ENCODE results near the gene STYK1.
"Not testable (repeated sequence)": the region's sequence is repeated elsewhere in the genome, so short reads cannot be mapped to it uniquely, and the experiment has no call there.

The STYK1 gene

DNA sequence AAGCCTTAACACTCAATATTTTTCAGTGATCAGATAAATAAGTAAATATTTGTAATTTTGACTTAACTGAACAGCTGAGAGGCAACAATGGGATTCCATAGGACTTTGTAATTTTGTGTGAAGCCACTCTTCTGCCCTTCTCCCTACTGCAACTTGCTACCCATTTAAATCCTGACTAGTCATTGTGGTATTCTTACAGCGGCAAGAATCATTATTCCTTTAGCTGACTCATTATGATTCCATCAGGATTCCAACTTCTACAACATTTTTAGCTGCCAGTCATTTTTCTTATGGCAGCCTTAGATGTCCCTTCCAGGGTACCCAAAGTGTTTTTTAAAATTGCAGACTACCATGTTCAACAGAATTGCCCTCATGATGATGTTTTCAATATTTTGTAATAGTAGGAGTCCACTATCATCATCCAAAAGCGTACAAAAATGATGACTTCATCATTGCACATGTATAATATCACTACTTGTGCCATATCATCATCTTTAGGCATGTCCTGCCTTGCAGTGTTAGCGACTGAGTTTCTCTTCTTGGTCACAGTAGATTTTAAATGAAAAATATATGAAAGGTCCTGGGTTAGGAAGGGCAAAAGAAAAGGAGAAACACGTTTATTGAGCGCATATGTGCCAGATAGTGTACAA, 55.4 kb downstream of the STYK1 start:
- peak; percentile 61 for DNase-seq

DNA sequence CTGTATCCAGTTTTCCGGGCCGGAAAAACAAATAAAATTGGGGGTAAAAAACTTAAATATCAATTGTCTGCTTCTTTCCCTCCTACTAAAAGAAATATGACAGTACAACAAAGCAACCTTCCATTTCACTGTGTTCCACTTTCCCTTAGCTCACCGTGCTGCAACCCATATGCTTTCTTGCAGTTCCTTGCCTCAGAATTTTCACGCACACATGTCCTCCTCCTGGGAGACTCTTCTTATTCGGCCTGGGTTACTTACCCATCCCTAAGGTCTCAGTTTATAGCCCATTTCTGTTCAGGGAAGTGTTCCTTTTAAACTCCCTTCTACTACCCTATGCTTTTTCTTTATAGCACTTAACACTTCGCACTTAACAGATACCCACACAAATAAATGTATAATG, 56.0 kb downstream of the STYK1 start:
- no peak for DNase-seq

DNA sequence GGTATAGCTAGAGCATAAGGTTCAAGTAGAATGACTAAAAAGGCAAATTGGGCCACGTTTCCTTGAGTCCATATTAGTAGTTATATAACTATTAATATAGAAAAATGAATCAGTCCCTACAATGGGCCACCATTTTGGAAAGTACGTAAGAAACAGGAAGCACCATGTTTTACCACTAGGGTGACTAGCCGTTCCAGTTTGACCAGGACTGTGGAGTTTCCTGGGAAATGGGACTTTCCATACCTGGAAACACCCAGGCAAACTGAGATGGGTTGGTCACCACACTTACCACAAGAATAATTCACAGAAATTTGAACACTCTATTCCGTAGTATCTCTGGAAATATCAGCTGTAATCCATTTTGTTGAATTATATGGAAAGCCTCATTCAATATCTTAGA, 58.3 kb downstream of the STYK1 start:
- no peak for DNase-seq

DNA sequence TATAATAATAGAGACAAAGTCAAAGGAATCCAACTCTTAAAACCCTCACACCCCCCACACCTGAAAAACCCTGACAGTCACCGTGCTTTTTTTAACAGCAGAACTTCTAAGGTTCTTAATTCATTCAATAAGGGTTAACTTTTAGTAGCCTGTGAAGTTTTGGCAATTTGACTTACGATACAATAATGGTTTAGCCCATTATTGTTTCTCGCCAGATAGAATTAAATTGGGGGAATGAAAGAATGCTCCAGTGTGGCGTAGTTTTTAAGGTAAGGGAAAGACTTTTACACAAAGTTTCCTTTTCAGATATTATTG, 59.8 kb downstream of the STYK1 start:
- no peak for DNase-seq

DNA sequence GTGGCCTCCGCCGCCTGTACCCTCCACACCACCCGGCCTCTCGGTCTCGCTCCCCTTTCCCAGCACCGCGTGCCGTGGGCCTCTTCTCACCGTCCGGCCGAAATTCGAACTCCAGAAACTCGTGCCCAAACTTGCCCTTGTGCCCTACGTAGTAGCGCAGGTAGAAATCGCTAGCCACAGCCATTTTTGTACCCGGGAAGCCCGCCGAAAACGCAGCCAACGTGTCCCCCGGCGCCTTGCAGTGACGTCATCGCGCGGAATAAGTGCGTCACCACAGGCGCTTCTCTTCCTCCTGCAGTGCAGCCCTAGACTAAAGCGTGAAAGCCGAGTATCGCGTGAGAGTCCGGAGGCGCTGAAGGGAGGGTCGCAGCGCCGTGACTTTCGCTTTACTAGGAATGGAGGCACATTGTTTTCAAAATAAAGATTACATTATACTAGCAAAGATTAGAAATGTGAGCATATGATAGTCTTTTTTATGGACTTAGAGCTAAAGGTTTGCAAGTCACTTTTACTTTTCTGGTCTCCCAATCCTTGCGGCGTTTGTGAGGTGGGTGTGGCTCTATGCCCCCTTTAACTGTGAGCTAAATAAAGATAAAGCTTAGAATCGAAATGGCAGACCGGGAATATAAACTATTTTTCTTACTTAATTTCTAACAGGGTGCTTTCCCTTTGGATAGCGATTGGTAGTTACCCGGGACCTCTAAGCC, 60.4 kb downstream of the STYK1 start, which contains the start of gene MAGOHB:
MAGOHB (minus strand) TSS at position 261 of the 707 bp plus-strand sequence; CDS start at position 184, 77 bp downstream.
- DNase-seq, result peak; percentile 94

DNA sequence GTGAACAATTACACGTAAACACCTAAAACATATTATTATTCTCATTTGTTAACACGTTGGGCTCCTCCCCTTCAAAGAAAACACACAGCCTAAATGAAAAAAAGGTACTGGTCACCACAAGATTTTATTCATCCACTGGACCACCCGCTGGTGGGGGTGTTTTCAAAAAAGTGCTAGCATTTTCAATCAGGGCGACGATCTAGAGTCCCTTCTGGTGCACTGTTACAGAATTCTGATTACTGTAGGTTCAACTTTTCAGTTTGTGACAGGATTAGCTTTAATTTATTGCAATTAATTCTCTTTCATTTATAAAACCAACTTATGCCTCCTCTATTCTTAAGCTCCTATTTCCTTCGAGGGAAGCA, 60.9 kb downstream of the STYK1 start:
- DNase-seq, result no peak

DNA sequence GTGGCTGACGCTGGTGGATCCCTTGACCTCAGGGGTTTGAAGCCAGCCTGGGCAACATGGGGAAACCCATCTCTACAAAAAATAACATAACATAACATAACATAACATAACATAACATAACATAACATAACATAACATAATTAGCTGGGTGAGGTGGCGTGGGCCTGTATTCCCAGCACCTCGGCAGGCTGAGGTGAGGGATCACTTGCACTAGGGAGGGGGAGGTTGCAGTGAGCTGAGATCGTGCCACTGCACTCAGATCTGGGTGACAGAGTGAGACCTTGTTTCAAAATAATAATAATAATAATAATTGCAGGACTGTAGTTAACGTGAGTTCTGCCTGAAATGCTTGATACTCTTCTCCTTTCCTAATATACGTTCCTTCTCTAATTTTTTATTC, 61.7 kb downstream of the STYK1 start:
- no peak for DNase-seq

DNA sequence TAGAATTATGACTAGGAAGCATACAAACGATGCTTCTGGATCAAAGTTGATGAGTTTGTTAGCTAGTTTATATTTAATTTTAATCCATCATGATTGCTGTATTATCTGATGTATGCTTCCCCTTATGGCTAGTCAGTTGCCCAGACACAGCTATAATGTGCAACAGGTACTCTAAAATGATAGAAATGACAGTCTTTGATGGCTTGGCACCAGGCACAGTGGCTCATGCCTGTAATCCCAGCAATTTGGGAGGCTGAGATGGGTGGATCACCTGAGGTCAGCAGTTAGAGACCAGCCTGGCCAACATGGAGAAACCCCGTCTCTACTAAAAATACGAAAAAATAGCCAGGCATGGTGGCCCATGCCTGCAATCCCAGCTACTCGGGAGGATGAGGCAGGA, 62.6 kb downstream of the STYK1 start:
- not testable (repeated sequence) for DNase-seq

DNA sequence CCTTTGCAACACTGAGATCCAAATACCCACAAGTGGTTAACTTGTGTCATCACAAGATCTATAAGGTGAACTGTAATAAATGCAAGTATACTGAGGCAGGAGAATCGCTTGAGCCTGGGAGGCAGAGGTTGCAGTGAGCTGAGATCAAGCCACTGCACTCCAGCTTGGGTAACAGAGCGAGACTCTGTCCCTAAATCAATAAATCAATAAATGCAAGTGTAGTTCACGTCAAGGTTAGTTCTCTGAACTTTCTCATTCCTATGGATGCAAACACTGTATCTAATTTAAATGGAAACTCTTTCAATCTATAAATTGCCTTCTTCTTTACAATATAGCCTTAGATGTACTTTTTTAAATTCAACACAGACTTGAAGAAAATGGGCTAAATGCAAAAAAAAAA, 63.7 kb downstream of the STYK1 start:
- DNase-seq, result no peak

DNA sequence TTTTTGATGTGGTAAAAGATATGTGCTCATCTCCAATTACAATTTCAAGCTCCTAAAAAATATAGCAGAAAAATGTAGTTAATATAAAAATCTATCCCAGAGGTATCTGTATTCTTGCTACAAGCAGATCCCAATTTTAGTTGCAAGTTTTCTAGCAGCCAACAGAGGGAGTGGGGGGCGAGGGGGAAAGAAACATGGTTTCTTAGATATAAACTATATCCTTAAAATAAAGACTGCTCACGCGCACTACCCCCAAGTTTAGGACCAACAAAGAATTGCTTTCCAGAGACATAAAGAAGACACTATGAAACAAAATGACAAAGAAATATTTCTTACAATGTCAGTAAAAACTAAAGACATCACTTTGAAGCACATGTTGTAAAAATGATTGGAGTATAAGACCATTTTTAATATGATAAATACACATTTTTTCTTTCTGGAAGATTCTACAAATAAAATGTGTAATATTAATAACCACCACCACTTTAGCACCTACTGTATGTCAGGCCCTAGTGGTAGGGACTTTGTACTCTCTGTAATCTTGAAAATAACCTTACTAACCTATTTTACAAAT, 65.9 kb downstream of the STYK1 start:
- DNase-seq, result no peak

DNA sequence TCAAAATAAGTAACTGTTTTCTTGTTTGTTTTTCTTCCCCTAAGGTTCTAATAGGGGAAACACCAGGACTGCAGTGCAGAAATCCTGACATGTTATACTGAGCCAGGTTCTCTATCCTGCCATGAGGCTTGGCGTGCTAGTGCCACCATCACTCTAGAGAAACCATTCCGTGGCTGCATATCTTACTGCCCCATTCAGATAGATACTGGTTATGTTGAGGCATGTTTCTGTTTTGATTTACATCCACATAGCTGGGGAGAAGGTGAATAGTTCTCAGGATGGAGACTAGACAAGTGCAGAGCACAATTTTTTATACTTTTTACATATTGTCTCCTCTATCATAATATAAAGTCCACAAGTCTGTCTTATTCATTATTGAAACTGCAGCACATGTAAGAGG, 72.0 kb downstream of the STYK1 start:
- no peak for DNase-seq

DNA sequence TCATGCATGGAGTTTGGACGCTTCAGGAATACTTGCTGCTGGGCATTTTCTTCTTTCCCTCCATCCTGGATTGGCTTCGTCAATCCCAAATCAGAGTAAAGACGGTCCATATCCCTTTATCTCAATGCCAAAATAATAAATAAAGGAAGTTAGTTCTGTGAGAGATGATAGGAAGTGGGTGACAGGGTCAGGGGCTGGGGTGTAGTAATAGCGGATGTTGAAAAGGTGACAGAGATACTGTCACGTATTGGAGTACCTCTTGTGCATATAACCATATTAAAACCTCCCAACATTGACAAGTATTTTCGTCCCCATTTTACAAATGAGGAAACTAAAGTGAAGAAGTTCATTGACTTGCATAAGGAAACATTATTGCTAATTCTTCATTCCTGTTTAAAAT, 72.9 kb downstream of the STYK1 start:
- no peak for DNase-seq

DNA sequence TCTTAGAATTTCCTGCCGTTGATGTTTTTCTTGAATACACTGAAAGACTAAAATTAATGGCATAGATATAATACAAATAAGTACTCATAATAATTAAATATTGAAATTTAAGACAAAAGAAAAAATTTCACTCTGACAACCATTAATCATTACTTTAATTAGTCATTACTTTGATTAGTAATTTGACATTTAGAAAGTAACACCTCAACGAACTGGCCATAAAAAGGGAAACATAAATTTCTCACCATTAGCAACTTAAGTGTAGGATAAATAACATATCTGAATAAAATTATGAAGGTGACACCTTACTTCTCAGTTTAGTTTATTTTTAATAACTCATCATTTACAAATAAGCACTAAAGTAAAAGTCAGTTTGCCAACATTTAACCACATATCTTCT, 78.0 kb downstream of the STYK1 start:
- DNase-seq, result no peak

DNA sequence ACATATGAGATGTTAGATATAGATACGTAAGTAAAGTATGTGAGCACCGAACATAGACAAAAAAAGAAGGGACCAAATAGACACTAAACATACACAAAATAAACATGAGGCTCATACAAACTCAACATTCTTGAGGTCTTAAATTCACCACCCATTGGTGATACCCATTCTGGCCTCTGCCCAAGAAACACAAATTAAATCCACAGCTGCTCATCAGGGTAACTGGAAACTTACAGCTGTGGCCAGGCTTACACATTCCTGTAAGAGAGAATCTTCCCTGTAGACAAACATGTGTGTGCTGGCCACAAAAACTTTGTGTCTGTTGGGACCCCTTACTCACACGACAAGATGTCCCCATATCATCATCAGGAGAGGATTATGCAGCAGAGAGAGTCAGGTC, 82.9 kb downstream of the STYK1 start:
- no peak for DNase-seq

DNA sequence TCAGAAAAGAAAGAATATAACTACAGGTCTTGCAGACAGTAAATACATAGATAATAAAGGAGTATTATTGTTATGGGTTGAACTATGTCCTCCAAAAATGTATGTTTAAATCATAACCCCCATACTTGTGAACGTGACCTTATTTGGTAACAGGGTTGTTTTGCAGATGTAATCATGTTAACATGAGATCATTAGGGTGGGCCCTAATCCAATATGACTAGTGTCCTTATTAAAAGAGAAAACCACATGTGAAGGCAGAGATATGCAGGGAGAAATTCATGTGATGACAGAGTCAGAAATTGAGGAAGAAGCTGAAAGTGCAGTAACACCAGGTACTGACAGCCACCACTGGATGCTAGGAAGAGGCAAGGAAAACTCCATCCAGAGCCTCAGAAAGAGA, 89.4 kb downstream of the STYK1 start:
- DNase-seq, result no peak

DNA sequence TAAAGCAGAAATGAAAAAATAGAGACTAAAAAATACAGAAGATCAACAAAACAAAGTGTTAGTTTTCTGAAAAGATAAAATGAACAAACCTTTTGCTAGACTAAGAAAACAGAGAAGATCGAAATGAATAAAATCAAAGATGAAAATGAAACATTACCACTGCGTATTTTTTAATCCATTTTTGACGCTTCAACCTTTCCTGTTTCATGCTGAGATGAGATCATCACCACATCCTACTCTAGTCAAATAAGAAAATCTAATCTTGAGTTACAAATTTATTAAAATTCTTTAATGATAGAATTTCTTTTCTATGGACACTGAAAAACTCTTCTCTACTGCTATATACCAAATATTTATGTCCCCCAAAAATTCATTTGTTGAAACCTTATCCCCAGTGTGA, 91.1 kb downstream of the STYK1 start:
- no peak for DNase-seq

DNA sequence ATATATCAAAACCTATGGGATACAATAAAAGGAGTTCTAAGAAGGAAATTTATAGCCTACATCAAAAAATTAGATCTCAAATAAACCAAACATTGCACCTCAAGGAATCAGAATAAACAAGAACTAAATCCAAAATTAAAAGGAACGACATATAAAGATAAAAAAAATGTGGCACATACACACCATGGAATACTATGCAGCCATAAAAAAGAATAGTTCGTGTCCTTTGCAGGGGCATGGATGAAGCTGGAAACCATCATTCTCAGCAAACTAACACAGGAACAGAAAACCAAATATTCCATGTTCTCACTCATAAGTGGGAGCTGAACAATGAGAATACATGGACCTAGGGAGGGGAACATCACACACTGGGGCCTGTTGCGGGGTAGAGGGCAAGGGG, 91.7 kb downstream of the STYK1 start:
- not testable (repeated sequence) for DNase-seq

DNA sequence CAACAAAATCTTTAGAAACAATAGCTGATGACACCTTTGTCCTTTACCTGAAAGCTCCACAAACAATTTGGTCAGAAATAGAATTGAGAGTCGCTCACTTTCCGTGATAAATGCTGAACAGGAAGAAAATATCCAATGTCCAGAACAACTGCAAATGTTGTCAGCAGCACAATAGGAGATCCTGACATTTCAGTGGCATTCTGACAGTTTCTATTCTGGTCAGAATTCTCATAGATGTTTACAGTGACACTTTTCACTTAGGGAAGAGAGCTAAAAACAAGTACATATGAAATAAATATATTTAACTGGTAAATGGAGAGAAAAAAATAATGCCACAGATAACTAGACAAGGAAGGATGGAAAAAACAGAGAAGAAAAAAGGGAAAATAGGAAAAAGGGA, 99.5 kb downstream of the STYK1 start:
- no peak for DNase-seq

DNA sequence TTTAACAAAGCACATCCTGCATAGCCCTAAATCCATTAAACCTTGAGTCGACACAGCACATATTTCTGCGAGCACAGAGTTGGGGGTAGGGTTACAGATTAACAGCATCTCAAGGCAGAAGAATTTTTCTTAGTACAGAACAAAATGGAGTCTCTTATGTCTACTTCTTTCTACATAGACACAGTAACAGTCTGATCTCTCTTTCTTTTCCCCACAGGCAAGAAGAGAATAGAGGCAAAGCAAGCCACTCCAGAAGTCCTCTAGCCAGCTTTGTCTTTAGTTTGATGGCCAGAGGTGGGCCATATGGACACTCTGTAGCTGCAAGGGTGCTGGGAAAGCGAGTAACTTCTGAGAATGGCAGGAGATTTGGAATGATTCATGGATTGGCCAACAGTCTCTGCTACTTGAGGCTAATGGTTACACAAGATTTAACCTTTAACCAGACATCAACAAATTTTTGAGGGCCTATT, 101.8 kb downstream of the STYK1 start:
- peak; percentile 12 for DNase-seq

DNA sequence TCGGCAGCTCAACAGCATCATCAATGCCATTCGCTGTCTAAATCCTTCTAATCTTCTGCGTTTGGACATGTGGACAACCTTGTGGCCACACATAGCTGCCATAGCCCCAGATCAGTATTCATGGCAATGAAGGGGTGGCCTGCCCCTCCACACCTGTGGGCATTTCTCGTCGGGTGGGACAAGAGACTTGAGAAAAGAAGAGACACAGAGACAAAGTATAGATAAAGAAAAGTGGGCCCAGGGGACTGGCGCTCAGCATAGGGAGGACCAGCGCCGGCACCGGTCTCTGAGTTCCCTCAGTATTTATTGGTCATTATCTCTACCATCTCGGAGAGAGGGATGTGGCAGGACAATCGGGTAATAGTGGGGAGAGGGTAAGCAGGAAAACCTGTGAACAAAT, 102.7 kb downstream of the STYK1 start:
- no peak for DNase-seq

Measured in NCI-H226 (cell line).